HepG2 (cell line): ENCODE data around the gene PRELID2. TPM values are rescaled to one million over a fixed set of nuclear protein-coding genes. Genes with fewer than 3 reads are reported as not detected.

Experiments used
- ATM ChIP-seq: fragments of 450-650 bp; IDR thresholded peaks from 2 replicates; pipeline ENCODE4 v1.7.1; 2017; ENCODE audit warnings: mild to moderate bottlenecking, borderline replicate concordance
- ELF4 ChIP-seq: sonication (generic); formaldehyde crosslinking; IDR thresholded peaks from 2 replicates; pipeline ENCODE4 v1.5.0; 2020; ENCODE audit warnings: missing genetic modification reagents, mild to moderate bottlenecking, moderate library complexity, borderline replicate concordance
- FOXA3 ChIP-seq: IDR thresholded peaks from 2 replicates; pipeline ENCODE4 v1.6.1; 2016; ENCODE audit warnings: missing genetic modification reagents, missing compliant biosample characterization
- HNF4A ChIP-seq: sonication (generic); formaldehyde crosslinking; IDR thresholded peaks from 2 replicates; pipeline ENCODE4 v1.4.0; 2020; ENCODE audit warnings: missing genetic modification reagents
- KDM4B ChIP-seq: sonication (generic); formaldehyde crosslinking; IDR thresholded peaks from 2 replicates; pipeline ENCODE4 v1.4.0; 2020; ENCODE audit warnings: missing genetic modification reagents
- KLF13 ChIP-seq: sonication (generic); formaldehyde crosslinking; IDR thresholded peaks from 2 replicates; pipeline ENCODE4 v1.4.0; 2020; ENCODE audit warnings: mild to moderate bottlenecking, missing genetic modification reagents
- NAIF1 ChIP-seq: sonication (generic); formaldehyde crosslinking; IDR thresholded peaks from 2 replicates; pipeline ENCODE4 v1.5.0; 2020; ENCODE audit warnings: mild to moderate bottlenecking, missing genetic modification reagents, borderline replicate concordance
- NCOA5 ChIP-seq: sonication (generic); formaldehyde crosslinking; IDR thresholded peaks from 2 replicates; pipeline ENCODE4 v1.4.0; 2020; ENCODE audit warnings: missing genetic modification reagents
- NFE2 ChIP-seq: sonication (generic); formaldehyde crosslinking; IDR thresholded peaks from 2 replicates; pipeline ENCODE4 v1.4.0; 2020; ENCODE audit warnings: missing genetic modification reagents
- RELA ChIP-seq: sonication (generic); formaldehyde crosslinking; IDR thresholded peaks from 2 replicates; pipeline ENCODE4 v1.4.0; 2020; ENCODE audit warnings: missing genetic modification reagents
- SCMH1 ChIP-seq: sonication (generic); formaldehyde crosslinking; IDR thresholded peaks from 2 replicates; pipeline ENCODE4 v1.9.0; 2021; ENCODE audit warnings: missing genetic modification reagents, mild to moderate bottlenecking, borderline replicate concordance
- SOX5 ChIP-seq: IDR thresholded peaks from 2 replicates; pipeline ENCODE4 v1.6.1; 2016; ENCODE audit warnings: borderline replicate concordance
- TRAFD1 ChIP-seq: sonication (generic); formaldehyde crosslinking; IDR thresholded peaks from 2 replicates; pipeline ENCODE4 v1.5.1; 2020; ENCODE audit warnings: missing genetic modification reagents, mild to moderate bottlenecking, borderline replicate concordance
- ZFP1 ChIP-seq: IDR thresholded peaks from 2 replicates; pipeline ENCODE4 v1.6.1; 2016
- ZNF326 ChIP-seq: sonication (generic); formaldehyde crosslinking; IDR thresholded peaks from 2 replicates; pipeline ENCODE4 v1.4.0; 2020; ENCODE audit warnings: missing genetic modification reagents, borderline replicate concordance
- ZNF501 ChIP-seq: sonication (generic); formaldehyde crosslinking; IDR thresholded peaks from 2 replicates; pipeline ENCODE4 v1.5.1; 2020; ENCODE audit warnings: mild to moderate bottlenecking, moderate library complexity, missing genetic modification reagents
- ZNF557 ChIP-seq: sonication (generic); formaldehyde crosslinking; IDR thresholded peaks from 2 replicates; pipeline ENCODE4 v1.4.0; 2020; ENCODE audit warnings: missing genetic modification reagents
- ZNF570 ChIP-seq: sonication (generic); formaldehyde crosslinking; IDR thresholded peaks from 2 replicates; pipeline ENCODE4 v1.4.0; 2020; ENCODE audit warnings: mild to moderate bottlenecking, missing genetic modification reagents, borderline replicate concordance
- ZNF7 ChIP-seq: IDR thresholded peaks from 2 replicates; pipeline ENCODE4 v1.6.1; 2016; ENCODE audit warnings: missing biosample characterization, missing genetic modification reagents
- polyA plus RNA-seq, 8 experiments: library from polyadenylated mRNA; depleted of rRNA in 3 of 8; stranded (reverse) in 7 of 8; unstranded in 1 of 8; fragments of >200 nt; fragmentation: Illumina TruSeq in 4 of 8; extraction: Trizol in 4 of 8; gene quantifications; 2 replicates each; pipeline versions ENCODE4 v1.2.1 to v1.2.3, GENCODE V29; 2011 to 2016; ENCODE audit warnings: low read depth in 4 of 8, missing spikeins in 1 of 8, mixed read lengths in 1 of 8; ENCODE audit not compliant: insufficient read depth in 1 of 8
- total RNA-seq, 5 experiments: library from RNA; depleted of rRNA; stranded (reverse); fragments of >200 nt; fragmentation: Illumina TruSeq; extraction: Trizol; gene quantifications; 2 replicates each; pipeline ENCODE4 v1.2.3, GENCODE V29; 2016; ENCODE audit warnings: low read depth in 1 of 5
- TF ChIP-seq, protein P1 (sequence below): IDR thresholded peaks from 2 replicates; pipeline ENCODE4 v1.6.1; 2016
- TF ChIP-seq, protein P2 (sequence below): sonication (generic); formaldehyde crosslinking; IDR thresholded peaks from 2 replicates; pipeline ENCODE4 v1.4.0; 2020; ENCODE audit warnings: missing genetic modification reagents
- TF ChIP-seq, protein P3 (sequence below): sonication (generic); formaldehyde crosslinking; IDR thresholded peaks from 2 replicates; pipeline ENCODE4 v1.9.0; 2021; ENCODE audit warnings: missing genetic modification reagents, borderline replicate concordance
- TF ChIP-seq, protein P4 (sequence below): sonication (generic); formaldehyde crosslinking; conservative IDR thresholded peaks from 2 replicates; pipeline ENCODE4 v1.8.0; 2022; ENCODE audit warnings: mild to moderate bottlenecking, moderate library complexity, missing genetic modification reagents

The PRELID2 gene
- total and polyA plus RNA-seq, 2 of the 13 experiments (the other 11 are each of a cell fraction or from before 2014, with no cell fraction given) = 10.0 to 22.9 TPM

DNA sequence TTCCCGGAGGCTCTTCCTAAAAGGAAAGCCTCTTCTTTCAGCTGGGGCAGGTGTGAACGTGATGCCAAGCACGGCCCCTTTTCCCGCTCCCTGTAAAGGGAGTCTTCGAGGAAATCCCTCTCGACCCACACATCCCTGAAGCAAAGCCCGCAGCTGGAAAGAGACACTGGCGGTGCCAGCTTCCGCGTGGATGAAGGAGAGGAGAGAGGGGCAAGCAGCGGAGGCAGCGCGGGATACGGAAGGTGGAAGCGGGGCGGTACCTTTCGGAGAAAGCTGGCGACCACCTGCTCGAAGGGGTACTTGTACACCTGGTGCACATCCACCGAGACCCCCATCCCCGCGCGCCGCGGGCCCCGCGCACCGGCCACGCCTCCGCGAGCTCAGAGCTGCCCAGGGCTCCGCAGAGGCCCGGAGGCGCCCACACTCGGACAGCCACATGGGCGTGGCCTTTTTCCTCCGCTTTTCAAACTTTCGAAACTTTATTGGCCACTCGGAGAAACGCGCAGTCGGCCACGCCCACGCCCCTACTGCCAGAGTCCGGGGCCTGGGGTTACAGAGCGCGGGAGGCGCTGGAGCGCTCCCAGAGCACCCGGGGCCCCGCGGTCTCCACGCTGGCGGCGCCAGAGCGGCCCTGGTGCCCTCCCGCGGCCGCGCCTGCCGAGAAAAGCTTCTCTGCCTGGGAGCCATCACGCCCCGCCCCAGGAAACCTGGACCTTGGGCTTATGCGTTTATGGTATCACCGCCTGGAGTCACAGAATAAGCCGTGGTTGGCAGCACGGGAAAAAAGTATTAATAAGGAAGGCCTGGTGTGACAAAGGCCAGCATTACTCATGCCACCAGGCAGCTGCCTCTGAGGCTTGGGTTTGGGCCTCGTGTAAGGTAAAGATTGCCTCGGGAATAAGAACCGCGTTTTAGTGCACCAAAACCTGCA, at the start of gene PRELID2 (continued):
- TF ChIP-seq, protein P1, sequence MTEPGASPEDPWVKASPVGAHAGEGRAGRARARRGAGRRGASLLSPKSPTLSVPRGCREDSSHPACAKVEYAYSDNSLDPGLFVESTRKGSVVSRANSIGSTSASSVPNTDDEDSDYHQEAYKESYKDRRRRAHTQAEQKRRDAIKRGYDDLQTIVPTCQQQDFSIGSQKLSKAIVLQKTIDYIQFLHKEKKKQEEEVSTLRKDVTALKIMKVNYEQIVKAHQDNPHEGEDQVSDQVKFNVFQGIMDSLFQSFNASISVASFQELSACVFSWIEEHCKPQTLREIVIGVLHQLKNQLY (CRISPR knock-in tag) = no peak
- TF ChIP-seq ZNF570 (CRISPR knock-in tag) (no peak), ATM (no peak), NFE2 (no peak), ZNF7 (CRISPR knock-in tag) (0 out of 2 replicates have a peak, but pooled peaks have one; percentile 20), ZFP1 (CRISPR knock-in tag) (0 out of 2 replicates have a peak, but pooled peaks have one; percentile 11), ZNF326 (CRISPR knock-in tag) (no peak), FOXA3 (CRISPR knock-in tag) (peak; percentile 34), SOX5 (CRISPR knock-in tag) (peak; percentile 52), NAIF1 (peak; percentile 80; the same call in 1 of the 2 replicates), SCMH1 (CRISPR knock-in tag) (no peak), ZNF557 (CRISPR knock-in tag) (no peak; the same call in 1 of the 2 replicates), KLF13 (CRISPR knock-in tag) (no peak), RELA (no peak), KDM4B (no peak), ELF4 (no peak), TRAFD1 (CRISPR knock-in tag) (no peak), HNF4A (peak; percentile 73), NCOA5 (CRISPR knock-in tag) (no peak), ZNF501 (CRISPR knock-in tag) (peak; percentile 88)
- TF ChIP-seq, protein P2, sequence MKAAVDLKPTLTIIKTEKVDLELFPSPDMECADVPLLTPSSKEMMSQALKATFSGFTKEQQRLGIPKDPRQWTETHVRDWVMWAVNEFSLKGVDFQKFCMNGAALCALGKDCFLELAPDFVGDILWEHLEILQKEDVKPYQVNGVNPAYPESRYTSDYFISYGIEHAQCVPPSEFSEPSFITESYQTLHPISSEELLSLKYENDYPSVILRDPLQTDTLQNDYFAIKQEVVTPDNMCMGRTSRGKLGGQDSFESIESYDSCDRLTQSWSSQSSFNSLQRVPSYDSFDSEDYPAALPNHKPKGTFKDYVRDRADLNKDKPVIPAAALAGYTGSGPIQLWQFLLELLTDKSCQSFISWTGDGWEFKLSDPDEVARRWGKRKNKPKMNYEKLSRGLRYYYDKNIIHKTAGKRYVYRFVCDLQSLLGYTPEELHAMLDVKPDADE (CRISPR knock-in tag) = no peak
- TF ChIP-seq, protein P3, sequence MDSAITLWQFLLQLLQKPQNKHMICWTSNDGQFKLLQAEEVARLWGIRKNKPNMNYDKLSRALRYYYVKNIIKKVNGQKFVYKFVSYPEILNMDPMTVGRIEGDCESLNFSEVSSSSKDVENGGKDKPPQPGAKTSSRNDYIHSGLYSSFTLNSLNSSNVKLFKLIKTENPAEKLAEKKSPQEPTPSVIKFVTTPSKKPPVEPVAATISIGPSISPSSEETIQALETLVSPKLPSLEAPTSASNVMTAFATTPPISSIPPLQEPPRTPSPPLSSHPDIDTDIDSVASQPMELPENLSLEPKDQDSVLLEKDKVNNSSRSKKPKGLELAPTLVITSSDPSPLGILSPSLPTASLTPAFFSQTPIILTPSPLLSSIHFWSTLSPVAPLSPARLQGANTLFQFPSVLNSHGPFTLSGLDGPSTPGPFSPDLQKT (CRISPR knock-in tag) = no peak
- TF ChIP-seq, protein P4, sequence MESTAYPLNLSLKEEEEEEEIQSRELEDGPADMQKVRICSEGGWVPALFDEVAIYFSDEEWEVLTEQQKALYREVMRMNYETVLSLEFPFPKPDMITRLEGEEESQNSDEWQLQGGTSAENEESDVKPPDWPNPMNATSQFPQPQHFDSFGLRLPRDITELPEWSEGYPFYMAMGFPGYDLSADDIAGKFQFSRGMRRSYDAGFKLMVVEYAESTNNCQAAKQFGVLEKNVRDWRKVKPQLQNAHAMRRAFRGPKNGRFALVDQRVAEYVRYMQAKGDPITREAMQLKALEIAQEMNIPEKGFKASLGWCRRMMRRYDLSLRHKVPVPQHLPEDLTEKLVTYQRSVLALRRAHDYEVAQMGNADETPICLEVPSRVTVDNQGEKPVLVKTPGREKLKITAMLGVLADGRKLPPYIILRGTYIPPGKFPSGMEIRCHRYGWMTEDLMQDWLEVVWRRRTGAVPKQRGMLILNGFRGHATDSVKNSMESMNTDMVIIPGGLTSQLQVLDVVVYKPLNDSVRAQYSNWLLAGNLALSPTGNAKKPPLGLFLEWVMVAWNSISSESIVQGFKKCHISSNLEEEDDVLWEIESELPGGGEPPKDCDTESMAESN (CRISPR knock-in tag) = no peak; the same call in 1 of the 2 replicates
